HG03103 (cell line): ENCODE measurements around the gene ELMOD3.
"Not testable (repeated sequence)": the region's sequence is repeated elsewhere in the genome, so short reads cannot be mapped to it uniquely, and the experiment has no call there.

ENCODE experiments used
- ATAC-seq: cut with Tn5 transposase; IDR thresholded peaks from one replicate; pipeline ENCODE4 v1.9.1; 2021; ENCODE audit warnings: low read depth; ENCODE audit not compliant: unreplicated experiment

ELMOD3 gene

GRCh38 chr2:85329181-85329651 lies 25.4 kb upstream of the ELMOD3 start:
- ATAC-seq: no peak

- ATAC-seq: not testable (repeated sequence)
Observed at GRCh38 chr2:85329701-85330100, 24.9 kb upstream of the ELMOD3 start.

- no peak for ATAC-seq
Observed at GRCh38 chr2:85330839-85331636, 23.5 kb upstream of the ELMOD3 start.

GRCh38 chr2:85333877-85334276 lies 20.7 kb upstream of the ELMOD3 start:
- ATAC-seq: not testable (repeated sequence)

- no peak for ATAC-seq
Observed at GRCh38 chr2:85334928-85335327, 19.6 kb upstream of the ELMOD3 start.

GRCh38 chr2:85340034-85340892 lies 14.3 kb upstream of the ELMOD3 start:
- ATAC-seq: no peak

- ATAC-seq: no peak
Observed at GRCh38 chr2:85341269-85342029, 13.1 kb upstream of the ELMOD3 start.

- ATAC-seq: no peak
Observed at GRCh38 chr2:85342156-85342555, 12.4 kb upstream of the ELMOD3 start.

GRCh38 chr2:85343207-85343895 lies 11.2 kb upstream of the ELMOD3 start:
- ATAC-seq: not testable (repeated sequence)

- no peak for ATAC-seq
Observed at GRCh38 chr2:85344356-85344954, 10.1 kb upstream of the ELMOD3 start.

GRCh38 chr2:85347599-85347998 lies 7.0 kb upstream of the ELMOD3 start:
- no peak for ATAC-seq

- no peak for ATAC-seq
Observed at GRCh38 chr2:85353876-85354285, 688 bp upstream of the ELMOD3 start.

- no peak for ATAC-seq
Observed at GRCh38 chr2:85355073-85355410, 473 bp downstream of the ELMOD3 start.

GRCh38 chr2:85355521-85355920 lies 952 bp downstream of the ELMOD3 start:
- no peak for ATAC-seq

- ATAC-seq: no peak
Observed at GRCh38 chr2:85356186-85356585, 1.6 kb downstream of the ELMOD3 start.

- no peak for ATAC-seq
Observed at GRCh38 chr2:85357736-85358135, 3.2 kb downstream of the ELMOD3 start.

- not testable (repeated sequence) for ATAC-seq
Observed at GRCh38 chr2:85362653-85363387, 8.3 kb downstream of the ELMOD3 start.

- no peak for ATAC-seq
Observed at GRCh38 chr2:85367180-85367579, 12.6 kb downstream of the ELMOD3 start.

- ATAC-seq: no peak
Observed at GRCh38 chr2:85368921-85369320, 14.4 kb downstream of the ELMOD3 start.
